KBM-7 (cell line): Measurements from ENCODE around the gene GLT8D1.
A peak's percentile ranks its signal among the peaks of the same experiment; 100 is the strongest.
"Not testable (repeated sequence)": the region's sequence is repeated elsewhere in the genome, so short reads cannot be mapped to it uniquely, and the experiment has no call there.

Experiments used
- DNase-seq: peaks from one replicate; pipeline ENCODE4 v3.0.0-alpha.2; 2015
- in situ Hi-C: fragments of 300-500 bp; cut with MboI; formaldehyde crosslinking; loops from 2 replicates; pipeline ENCODE4 v1.14.3; 2020; ENCODE audit warnings: low sequenced_read_pairs, low pct_unique_long_range_greater_than_20kb, mixed read lengths

GLT8D1 gene, protein sequence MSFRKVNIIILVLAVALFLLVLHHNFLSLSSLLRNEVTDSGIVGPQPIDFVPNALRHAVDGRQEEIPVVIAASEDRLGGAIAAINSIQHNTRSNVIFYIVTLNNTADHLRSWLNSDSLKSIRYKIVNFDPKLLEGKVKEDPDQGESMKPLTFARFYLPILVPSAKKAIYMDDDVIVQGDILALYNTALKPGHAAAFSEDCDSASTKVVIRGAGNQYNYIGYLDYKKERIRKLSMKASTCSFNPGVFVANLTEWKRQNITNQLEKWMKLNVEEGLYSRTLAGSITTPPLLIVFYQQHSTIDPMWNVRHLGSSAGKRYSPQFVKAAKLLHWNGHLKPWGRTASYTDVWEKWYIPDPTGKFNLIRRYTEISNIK

DNA sequence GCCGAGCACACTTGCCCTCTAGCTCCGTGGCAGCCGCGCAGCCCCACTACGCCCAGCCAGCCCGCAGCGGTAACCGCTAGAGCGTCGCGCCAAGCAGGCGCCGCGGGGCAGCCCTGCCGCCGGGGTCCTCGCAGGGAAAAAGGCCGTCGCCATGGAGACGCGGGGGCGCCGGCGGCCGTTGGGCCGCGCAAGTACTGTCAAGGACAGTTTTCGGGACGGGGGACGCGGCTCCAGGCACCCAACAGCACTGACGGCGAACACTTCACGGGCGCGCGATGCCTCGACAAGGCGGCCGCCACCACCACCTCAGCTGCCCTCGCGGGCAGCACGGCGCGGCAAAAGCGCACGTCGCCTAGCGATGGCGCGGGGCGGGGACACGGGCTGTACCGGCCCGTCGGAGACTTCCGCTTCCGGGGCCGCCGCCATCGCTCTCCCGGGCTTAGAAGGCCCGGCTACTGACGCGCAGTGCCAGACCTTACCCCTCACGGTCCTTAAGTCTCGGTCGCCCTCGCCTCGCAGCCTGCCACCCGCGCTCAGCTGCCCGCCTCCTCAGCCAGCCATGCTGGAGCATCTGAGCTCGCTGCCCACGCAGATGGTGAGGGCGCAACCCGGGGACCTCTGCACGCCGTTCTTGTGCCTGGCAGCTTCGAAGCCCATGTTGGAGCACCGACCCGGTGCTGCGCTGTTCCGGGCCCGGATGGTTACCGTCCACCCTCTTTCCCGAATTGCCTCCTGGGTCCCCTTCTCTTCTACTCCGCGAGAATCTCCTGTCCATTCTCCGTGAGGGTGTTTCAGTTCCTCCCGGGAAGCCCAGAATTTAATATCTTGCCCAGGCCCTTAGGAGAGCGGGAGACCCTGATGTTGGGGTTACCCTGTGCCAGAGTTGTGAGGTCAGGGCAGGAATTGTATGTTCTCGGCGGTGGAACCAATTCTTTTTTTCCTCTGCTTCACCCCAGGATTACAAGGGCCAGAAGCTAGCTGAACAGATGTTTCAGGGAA is at the start of gene GLT8D1, which contains the start of gene SPCS1:
Gene GLT8D1 (minus strand): TSS at position 104 of the 999 bp plus-strand sequence. CDS start 5,331 bp downstream, outside the sequence.
Gene SPCS1 (plus strand): TSS at position 419 of the 999 bp plus-strand sequence. CDS start 141 bp downstream, at position 560.
- DNase-seq = peak; percentile 91
- in situ Hi-C loops = no loop called here

DNA sequence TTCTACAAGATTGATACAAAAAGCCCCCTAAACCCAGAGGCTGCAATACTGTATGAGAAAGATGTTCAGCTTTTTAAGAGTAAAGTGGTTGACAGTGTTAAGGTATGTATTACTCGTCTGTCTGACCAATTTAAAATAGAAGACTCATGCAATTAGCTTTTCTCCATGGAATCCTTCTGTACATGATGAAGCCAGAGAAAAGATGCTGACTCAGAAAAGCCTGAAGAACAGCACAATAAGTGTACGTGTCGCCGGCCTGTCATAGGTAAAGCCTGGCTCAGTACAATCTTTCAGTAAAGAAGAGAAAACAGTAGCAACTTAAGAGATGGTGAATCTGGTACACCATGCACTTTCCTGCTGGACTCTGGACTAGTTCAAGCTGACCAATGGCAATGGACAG is 48.8 kb upstream of the GLT8D1 start:
- no peak for DNase-seq
- in situ Hi-C loops = no loop called here

DNA sequence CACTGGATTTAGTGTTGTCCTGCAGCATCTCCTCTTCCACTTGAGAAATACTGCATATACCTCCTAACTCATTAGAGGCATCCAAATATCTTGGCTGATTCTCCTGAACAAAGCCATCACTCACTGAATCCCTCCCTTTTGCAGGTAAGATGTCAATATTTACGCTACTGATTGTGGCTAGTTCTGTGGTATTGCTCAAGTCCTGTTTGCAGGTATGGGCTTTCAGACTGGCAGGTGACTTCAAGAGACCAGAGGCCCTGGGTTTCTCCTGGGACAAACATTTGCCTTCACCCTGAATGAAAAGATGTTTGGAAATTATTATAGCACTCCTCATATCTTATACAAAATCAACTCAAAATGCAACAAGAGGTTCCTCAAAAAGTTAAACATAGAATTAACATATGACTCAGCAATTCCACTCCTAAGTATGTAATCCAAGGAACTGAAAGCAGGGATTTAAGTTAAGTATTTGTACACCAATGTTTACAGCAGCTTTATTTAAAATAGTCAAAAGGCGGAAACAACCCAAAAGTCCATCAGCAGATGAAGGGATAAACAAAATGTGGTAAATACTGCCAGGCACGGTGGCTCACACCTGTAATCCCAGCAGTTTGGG is 46.6 kb upstream of the GLT8D1 start:
- DNase-seq = no peak
- in situ Hi-C loops = no loop called here

DNA sequence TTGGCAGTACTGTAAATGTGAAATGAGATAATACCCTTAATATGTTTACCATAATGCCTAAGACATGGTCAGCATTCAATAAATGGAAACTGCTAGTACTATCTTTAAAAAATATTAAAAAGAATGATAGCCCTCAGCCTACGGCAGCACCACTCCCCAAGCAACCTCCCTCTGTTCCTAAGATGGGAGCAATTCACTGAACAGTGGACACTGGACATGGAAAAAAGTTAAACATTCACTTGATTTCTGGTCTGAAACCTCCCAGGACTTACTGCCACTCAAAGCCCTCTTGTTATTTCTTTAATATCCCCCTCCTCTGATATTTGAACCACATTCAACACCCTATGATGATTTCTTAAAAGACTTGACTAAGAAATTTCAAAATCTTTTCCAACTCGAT is 38.1 kb upstream of the GLT8D1 start:
- in situ Hi-C loops = no loop called here
- DNase-seq = no peak

DNA sequence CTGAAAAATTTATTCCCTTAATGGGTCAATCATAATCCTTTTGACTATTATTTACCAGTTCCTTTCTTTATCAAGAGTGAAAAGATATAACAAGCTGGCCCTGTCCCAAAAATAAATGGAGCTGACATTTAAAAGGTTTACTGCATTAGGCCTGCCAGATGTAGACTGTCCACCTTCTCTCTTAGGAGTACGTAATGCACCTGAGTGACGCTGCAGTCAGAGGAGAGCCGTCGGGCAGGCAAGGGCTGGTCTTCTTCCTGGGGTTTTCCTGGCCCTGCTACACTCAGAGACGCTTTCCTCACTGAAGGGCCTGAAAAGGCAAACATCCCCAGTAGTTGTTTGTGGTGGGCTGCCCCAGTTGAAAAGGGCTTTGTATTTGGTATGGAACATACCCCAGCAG is 37.6 kb upstream of the GLT8D1 start:
- in situ Hi-C loops = no loop called here
- no peak for DNase-seq

DNA sequence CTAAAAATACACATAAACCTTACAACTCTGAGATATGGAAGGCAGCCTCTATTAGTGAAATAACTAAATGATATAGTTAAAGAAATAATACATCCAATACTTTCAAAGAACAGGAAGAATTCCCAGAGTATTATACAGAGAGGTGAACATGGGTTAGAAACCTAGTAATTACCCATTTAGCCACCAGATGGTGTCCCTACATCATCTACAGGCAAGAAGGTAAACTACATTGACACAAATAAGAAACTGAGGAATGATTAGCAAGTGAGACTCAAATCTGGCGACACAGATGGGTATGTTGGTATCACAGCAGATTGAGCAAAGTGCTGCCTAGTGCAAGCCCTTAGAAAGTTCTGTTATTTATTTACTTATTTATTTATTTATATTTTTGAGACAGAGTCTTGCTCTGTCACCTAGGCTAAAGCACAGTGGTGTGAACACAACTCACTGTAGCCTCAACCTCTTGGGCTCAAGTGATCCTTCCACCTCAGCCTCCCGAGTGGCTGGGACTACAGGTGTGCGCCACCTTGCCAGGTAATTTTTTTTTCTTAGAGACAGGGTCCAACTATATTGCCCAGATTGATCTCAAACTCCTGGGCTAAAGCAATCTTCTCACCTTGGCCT is 36.9 kb upstream of the GLT8D1 start:
- in situ Hi-C loops = no loop called here
- DNase-seq = peak; percentile 52

DNA sequence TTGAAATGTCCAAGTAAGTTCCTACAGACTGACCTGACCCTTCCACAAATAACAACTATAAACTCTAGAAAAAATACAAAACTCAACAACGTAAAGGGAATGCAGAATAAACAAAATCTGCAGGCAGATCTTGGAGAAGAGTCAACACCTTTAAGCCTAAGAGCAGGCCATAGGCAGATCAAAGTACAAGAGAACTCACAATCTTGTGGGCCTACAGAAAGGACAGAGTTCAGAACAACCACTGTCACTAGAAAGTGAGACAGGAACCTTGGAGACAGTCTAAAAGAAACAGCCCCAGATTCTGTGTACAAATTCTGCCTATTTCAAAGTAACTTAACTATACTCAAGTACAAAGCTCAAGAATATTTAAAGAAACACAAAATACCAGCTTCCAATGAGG is 34.1 kb upstream of the GLT8D1 start:
- no peak for DNase-seq
- in situ Hi-C loops = no loop called here

DNA sequence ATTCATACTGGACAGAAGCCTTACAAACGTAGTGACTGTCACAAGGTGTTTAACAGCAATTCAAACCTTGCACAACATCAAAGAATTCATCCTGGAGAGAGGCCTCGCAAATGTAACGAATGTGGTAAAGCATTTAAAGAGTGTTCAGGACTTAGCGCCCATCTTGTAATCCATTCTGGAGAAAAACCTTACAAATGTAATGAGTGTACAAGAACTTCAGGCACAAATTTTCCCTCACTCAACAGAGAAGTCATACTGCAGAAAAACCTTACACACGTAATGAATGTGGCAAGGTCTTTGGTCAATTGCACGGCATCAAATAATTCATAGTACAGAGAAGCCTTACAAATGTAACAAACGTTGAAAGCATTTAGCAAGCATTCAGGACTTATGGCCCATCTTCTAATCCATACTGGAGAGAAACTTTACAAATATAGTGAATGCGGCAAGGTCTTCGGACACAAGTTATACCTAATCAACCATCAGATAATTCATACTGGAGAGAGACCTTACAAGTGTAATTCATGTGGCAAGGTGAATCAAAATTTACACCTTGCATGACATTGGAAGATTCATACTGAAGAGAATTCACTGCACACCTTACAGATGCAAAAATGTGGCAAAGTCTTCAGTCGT is 27.8 kb upstream of the GLT8D1 start:
- in situ Hi-C loops = no loop called here

DNA sequence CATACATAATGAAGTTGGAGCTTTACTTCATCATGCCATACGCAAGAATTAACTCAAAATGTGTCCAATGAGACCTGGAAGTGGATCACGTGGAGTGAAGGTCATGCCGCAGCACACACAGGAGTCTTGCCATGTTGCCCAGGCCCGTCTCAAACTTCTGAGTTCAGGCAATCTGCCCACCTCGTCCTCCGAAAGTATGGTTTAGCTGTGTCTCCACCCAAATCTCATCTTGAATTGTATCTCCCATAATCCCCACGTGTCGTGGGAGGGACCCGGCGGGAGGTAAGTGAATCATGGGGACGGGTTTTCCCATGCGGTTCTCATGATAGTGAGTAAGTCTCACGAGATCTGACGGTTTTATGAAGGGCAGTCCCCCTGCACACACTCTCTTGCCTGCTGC is 26.0 kb upstream of the GLT8D1 start:
- DNase-seq = no peak
- in situ Hi-C loops = no loop called here

More for the DNA sequence above, 27.8 kb upstream of the GLT8D1 start:
- no peak for DNase-seq

DNA sequence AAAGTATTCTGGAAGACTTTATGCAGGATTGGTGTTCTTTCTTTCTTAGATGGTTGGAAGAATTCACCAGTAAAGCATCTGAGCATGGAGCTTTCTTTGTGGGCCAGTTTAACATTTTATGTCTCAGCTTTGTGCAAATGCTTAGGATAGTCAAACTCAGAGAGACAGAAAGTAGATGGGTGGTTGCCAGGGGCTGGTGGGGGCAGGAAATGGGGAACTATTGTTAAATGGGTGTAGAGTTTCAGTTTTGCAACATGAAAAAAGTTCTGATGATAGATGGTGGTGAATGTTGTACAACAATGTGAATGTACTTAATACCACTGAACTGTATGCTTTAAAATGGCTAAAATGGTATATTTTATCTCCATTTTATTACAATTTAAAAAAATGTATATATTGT is 25.1 kb upstream of the GLT8D1 start:
- peak; percentile 37 for DNase-seq
- in situ Hi-C loops = no loop called here

DNA sequence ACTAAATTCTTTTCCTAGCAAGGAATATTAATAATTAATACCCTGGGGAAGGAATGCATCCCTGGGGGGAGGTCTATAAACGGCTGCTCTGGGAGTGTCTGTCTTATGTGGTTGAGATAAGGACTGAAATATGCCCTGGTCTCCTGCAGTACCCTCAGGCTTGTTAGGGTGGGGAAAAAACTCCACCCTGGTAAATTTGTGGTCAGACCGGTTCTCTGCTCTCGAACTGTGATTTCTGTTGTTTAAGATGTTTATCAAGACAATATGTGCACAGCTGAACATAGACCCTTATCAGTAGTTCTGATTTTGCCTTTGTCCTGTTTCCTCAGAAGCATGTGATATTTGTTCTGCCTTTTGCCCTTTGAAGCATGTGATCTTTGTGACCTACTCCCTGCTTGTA is 23.2 kb upstream of the GLT8D1 start:
- in situ Hi-C loops, DNase-seq: not testable (repeated sequence)

DNA sequence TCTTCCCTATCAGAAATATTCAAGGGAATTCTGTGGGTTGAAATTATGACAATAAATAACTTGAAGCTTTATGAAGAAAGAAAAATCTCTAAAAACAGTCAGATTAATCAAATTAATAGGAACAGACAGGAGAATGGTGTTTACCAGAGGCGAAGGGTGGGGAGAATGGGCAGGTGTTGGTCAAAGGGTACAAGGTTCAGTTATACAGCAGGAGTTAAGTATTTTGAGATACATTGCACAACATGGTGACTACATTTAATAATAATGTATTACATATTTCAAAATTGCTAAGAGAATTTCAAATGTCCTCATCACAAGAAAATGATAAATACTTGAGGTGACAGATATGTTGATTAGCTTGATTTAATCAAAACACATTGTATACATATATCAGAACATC is 18.9 kb upstream of the GLT8D1 start:
- in situ Hi-C loops = no loop called here
- no peak for DNase-seq

DNA sequence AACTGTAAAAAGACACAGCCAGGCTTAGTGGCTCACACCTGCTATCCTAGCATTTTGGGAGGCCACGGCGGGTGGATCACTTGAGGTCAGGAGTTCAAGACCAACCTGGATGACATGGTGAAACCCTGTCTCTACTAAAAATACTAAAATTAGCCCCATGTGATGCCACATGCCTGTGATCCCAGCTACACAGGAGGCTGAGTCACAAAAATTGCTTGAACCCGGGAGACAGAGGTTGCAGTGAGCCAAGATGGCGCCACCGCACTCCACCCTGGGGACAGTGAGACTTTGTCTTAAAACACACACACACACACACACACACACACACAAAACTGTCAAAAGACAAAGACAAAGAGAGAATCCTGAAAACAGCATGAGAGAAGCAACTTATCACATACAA is 18.3 kb upstream of the GLT8D1 start:
- DNase-seq = no peak
- in situ Hi-C loops = no loop called here

DNA sequence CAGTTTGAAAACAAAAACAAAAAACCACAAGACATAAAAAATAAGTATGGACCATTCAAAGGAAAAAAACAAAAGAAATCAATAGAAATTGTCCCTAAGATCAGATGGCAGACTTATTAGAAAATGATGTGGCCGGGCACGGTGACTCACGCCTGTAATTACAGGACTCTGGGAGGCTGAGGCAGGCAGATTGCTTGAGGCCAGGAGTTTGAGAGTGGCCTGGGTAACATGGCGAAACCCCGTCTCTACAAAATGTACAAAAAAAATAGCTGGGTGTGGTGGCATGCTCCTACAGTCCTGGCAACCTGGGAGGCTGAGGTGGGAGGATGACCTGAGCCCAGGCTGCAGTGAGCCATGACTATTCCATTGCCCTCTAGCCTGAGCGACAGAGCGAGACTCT is 16.9 kb upstream of the GLT8D1 start:
- in situ Hi-C loops = no loop called here
- DNase-seq = no peak

DNA sequence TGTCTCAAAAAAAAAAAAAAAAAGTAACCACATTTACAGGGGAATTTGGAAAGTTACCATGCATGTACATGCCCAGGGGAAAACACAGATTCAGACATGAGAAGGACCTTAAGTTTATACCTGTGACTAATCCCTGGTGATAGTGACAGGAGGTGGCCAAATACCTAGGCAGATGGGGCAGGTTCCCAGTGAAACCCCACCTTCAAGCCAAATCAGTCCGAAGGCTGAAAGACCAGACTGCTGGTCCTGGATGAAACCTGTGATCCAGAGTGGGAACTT is 16.1 kb upstream of the GLT8D1 start:
- in situ Hi-C loops = no loop called here
- no peak for DNase-seq

DNA sequence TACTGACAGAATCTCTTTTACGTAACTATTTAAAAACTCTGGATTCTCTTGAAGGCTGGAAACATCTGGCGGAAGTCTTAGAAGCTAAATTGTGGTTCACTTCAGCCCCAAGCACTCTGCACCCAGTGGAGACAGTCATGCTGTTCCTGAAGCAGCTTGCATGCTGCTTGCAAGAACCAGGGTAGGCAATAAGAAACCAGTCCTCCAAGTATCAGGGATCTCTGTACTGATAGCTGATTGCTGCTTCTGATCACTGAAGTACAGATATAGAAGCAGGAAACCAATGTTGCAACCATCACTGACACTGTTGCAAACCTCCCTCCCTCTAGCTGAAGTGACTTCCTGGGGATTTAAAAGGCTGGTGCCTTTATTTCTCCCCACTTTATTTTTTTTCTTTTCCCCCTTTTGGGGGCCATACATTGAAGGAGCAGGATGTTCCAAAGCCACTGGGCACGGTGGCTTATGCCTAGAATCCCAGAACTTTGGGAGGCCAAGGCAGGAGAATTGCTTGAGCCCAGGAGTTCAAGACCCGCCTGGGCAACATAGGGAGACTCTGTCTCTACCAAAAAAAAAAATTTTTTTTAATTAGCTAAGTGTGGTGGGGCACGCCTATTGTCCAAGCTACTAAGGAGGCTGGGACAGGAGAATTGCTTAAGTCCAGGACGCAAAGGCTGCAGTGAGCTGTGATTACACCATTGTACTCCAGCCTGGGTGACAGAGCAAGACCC is 15.6 kb upstream of the GLT8D1 start:
- DNase-seq = peak; percentile 93
- in situ Hi-C loops = no loop called here

DNA sequence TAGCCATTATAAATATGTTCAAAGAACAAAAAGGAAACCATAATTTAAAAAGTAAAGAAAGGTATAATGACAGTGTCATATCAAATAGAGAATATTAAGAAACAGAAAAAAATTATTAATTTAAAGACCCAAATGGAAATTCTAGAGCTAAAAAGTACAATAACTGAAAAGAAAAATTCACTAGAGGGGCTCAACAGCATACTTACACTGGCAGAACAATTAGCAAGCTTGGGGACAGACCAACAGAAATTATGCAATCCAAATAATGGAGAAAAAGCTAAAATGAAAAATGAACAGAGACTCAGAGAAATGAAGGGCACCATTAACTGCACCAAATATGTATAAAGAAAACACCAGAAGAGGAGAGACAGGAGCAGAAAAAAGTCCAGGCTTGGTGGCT is 14.0 kb upstream of the GLT8D1 start:
- in situ Hi-C loops = no loop called here
- no peak for DNase-seq

DNA sequence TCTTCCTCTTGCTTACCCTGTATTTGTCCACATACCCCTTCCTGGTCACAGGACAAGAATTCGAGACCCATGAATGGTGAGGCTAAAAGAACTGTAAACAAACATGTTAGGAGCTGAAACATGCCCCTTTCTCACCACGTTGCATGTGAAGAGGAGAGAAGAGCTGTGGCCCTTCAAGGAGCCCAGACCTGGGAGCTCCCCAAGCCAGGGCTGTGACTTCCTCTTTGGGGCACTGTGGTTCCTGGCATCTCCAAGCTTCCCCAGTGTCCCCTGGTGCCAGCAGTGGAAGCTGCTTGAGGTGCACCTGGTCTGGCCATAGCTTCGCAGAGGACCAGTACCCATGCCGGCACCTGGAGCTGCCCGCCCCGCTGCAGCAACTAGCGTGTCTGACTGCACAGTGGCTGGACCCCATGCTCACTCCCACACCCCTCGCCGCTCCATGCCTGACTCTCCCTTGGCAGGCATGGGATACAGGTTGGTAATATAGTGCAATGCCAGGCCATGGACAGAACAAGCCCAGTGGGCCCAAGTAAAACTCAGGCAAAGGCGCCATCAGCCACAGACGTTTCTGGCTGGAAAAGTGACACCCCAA is 10.2 kb upstream of the GLT8D1 start:
- peak; percentile 54 for DNase-seq
- in situ Hi-C loops = no loop called here
